D721Med (cell line): ENCODE measurements around the gene DCLK2.

Experiments used
- DNase-seq: peaks from one replicate; pipeline ENCODE4 v3.0.0; 2011; ENCODE audit warnings: low spot score; ENCODE audit not compliant: insufficient read length
- FAIRE-seq: peaks from 2 replicates; lab custom pipeline; 2011; peaks lifted over from hg19 to GRCh38; lab: Jason Lieb, UNC
- TF ChIP-seq, protein P1 (sequence below): IDR thresholded peaks from 2 replicates; pipeline ENCODE4 v1.5.1; 2012; ENCODE audit warnings: mild to moderate bottlenecking, control low read depth; ENCODE audit not compliant: insufficient read depth; ENCODE audit errors: missing control alignments

DCLK2 gene

DNA sequence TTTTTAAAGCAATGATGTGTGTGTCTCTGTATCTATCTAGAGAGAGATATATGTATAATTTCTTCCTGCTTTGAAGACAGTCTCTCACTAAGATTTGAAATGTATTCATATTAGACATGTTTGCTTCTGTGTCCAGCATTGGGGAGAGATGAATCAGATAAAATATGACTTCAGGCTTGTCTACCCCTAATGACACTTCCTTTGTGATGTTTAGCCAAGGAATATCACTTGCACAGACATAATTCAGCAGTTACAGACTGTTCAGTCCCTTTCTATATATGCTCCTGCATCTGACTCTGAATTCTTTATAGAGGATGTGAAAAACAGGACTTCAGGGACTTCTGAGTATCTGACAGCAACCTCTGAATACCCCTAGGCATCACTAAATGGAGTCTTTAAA is 158.4 kb downstream of the DCLK2 start:
- DNase-seq (no peak), FAIRE-seq (no peak)
- TF ChIP-seq, protein P1, sequence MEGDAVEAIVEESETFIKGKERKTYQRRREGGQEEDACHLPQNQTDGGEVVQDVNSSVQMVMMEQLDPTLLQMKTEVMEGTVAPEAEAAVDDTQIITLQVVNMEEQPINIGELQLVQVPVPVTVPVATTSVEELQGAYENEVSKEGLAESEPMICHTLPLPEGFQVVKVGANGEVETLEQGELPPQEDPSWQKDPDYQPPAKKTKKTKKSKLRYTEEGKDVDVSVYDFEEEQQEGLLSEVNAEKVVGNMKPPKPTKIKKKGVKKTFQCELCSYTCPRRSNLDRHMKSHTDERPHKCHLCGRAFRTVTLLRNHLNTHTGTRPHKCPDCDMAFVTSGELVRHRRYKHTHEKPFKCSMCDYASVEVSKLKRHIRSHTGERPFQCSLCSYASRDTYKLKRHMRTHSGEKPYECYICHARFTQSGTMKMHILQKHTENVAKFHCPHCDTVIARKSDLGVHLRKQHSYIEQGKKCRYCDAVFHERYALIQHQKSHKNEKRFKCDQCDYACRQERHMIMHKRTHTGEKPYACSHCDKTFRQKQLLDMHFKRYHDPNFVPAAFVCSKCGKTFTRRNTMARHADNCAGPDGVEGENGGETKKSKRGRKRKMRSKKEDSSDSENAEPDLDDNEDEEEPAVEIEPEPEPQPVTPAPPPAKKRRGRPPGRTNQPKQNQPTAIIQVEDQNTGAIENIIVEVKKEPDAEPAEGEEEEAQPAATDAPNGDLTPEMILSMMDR, result no peak

GRCh38 chr4:150237110-150237872 is 159.0 kb downstream of the DCLK2 start:
- TF ChIP-seq, protein P1, result no peak
- no peak for DNase-seq
- FAIRE-seq, result no peak

DNA sequence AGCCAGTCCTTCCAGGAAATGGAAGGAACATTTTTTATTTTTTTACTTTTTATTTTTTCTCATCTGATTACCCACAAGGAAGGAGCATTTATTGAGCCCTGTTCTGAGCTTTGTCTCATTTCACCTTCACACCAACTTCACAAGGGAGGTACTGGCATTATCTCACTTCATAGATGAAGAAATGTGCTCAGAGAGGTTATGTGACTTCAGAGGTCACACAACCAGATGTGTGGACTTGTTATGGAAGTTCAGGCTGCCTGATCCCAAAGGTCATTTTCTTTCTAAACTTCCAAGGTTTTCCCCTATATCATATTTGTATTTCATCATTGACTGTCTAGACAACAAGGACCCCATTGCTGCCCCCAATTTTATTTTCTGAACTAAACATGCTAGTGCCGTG is 160.3 kb downstream of the DCLK2 start:
- DNase-seq (no peak), FAIRE-seq (no peak)
- TF ChIP-seq, protein P1, result no peak

DNA sequence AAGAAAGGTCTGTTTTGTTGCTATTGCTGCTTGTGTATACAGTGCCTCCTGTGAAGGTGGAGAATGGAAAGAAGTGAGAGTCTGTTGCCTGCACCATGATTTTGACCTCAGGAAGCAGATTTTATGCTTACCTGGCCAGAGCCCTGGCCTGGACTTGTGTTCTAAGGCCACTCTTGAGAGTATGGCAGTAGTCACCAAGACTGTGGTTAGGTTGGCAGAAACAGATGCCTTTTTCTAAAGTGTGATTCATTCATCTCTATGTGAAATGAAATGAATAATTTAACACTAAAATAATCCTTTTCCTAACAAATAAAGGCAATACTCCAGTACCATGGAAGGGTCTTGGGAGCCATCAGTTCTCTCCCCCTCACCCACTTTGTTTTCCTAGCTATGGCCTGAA is 161.8 kb downstream of the DCLK2 start:
- DNase-seq, result no peak
- FAIRE-seq, result no peak
- TF ChIP-seq, protein P1, result no peak

GRCh38 chr4:150242820-150243458 is 164.7 kb downstream of the DCLK2 start:
- TF ChIP-seq, protein P1, result peak; percentile 83
- FAIRE-seq (peak; percentile 81), DNase-seq (no peak)

GRCh38 chr4:150243932-150244331 is 165.7 kb downstream of the DCLK2 start:
- TF ChIP-seq, protein P1, result no peak
- FAIRE-seq (no peak), DNase-seq (no peak)

- no peak for FAIRE-seq
- no peak for DNase-seq
- TF ChIP-seq, protein P1, result no peak
Observed at GRCh38 chr4:150244600-150244999, 166.4 kb downstream of the DCLK2 start.
